ENCODE results near the gene ZNF239.
"Not testable (repeated sequence)": the region's sequence is repeated elsewhere in the genome, so short reads cannot be mapped to it uniquely, and the experiment has no call there.

Gene ZNF239

DNA sequence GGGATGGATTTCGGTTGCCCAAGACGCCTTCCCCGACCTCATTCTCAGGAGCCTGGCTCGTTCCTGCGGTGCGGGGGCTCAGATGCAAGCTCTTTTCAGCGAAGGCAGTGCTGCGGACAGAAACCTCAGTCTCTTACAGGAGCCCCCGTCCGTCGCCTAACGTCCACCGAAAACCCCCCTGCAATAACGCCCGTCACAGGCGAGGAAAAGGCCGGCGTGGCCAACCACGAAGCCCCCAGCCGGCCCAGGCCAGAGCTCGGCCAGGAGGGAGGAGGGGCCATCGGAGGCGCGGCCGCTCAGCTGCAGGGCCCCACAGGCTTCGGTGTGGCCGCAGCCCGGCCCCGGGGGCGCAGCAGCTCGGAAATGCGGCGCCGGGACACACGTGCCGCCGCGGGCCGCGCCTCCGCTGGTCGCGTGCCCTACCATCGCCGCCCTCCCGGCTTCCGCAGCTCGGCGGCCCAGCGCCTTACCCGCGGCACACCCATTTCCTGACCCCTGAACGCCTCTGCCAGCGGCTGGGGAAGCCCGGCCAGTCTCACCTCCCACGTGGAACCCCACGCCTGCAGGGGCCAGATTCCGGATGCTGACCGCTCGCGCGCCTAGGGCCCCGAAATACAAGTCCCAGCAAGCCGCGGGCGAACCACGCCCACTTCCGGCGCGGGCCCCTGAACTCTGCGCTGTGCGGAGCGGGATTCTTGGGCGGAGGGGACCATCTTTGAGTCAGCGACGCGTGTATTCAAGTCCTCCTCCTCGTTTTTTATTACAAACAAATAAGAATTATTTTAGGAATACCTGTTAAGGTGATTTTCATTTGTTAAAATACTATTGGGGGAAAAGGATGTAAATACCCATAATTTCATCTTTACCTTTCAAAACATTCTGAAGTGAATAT lies at the start of gene ZNF239:
TSS of gene ZNF239 (minus strand) at position 616 of the 892 bp plus-strand sequence. CDS start 16,537 bp downstream, outside the sequence.
- peak; percentile 79 to 81 for DNase-seq

DNA sequence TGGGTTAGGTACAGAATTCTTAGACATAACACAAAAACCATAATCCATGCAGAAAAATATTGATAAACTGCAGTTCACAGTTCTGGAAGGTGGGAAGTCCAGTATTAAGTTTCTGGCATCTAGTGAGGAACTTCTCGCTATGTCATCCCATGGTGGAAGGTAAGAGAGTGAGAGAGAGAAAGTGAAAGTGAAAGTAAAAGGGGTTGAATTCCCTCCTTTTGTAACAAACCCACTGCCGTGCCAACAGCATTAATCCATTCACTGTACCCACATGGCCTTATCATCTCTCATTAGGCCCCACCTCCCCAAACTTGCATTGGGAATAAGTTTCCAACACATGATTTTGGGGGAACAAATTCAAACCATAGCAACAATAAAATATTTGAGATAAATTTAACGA lies 48.9 kb upstream of the ZNF239 start:
- no peak for DNase-seq

DNA sequence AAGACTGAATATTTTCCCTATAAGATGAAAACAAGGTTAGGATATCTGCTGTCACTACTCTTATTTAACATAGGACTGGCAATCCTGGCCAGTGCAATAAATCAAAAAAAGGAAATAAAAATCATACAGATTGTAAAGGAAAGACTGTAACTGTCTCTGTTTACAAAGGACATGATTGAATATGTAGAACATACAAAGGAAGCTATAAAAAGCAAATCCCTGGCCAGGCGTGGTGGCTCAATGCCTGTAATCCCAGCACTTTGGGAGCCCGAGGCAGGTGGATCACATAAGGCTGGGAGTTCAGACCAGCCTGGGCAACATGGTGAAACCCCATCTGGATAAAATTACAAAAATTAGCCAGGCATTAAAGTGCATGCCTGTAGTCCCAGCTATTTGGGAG lies 47.6 kb upstream of the ZNF239 start:
- no peak for DNase-seq

DNA sequence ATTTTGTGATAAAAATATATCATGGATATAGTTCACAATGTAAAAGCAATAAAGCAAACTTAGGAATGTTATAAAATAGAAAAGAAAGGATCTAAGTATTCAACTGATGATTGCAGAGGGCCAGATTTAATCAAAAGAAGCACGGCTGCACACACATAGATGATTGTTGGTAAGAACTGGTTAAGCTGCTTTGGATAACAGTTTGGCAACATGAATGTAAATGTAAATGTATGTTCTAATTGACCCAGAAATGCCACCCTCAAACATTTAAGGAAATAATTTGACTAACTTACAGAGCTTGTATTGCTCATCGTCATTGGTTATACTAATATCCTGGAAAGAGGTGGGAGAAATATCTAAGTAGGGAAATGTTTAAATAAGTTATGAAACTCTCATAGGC lies 45.0 kb upstream of the ZNF239 start:
- DNase-seq = no peak

DNA sequence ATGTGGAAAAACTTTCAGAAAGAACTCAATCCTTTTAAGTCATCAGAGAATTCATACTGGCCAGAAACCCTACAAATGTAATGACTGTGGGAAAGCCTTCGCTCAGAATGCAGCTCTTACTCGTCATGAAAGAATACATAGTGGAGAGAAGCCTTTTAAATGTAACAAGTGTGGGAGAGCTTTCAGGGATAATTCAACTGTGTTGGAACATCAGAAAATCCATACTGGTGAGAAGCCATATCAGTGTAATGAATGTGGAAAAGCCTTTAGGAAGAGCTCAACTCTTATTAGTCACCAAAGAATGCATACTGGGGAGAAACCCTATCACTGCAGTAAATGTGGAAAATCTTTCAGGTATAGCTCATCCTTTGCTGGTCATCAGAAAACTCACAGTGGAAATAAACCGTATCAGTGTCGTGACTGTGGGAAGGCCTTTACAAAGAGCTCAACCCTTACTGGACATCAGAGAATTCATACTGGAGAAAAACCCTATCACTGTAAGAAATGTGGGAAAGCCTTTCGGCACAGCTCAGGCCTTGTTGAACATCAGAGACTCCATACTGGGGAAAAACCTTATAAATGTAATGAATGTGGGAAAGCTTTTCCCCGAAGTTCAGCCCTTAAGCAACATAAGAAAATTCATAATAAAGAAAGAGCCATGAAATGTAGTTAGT lies 42.4 kb upstream of the ZNF239 start:
- DNase-seq = no peak

DNA sequence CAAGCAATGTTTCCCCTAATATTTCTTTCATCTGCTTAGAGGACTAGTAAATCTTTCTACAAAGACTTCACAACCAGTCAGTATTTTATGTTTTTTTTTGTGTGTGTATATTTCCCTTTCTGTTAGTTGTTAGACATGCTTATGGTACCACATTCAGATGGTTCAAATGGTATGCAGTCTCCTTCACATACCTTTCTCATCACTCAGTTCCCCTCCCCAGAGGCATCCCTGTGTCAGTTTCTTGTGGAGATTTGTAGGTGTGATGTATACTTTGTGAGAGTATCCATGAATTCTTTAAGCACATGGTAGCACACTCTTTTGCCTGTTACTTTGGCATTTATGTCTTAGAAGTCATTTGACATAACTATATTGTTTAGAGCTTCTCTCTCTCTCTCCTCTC lies 36.2 kb upstream of the ZNF239 start:
- no peak for DNase-seq

DNA sequence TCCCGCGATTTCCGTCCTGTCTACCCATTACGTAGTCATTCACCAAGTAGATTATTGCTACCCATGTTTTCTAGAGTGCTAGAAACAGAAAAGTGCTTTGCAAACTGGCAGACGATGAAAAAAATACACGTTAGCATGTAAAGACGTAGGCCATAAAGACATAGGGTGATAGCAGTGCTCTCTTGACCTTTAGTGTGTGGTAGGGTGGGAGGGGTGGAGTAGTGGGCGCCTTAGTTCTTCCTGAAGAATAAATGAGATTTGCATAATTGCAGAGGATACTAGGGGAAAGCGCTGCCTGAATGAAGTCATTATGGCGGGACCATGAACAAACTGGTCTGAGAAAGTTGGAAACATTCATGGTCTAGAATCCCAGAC lies 32.8 kb upstream of the ZNF239 start:
- no peak for DNase-seq

DNA sequence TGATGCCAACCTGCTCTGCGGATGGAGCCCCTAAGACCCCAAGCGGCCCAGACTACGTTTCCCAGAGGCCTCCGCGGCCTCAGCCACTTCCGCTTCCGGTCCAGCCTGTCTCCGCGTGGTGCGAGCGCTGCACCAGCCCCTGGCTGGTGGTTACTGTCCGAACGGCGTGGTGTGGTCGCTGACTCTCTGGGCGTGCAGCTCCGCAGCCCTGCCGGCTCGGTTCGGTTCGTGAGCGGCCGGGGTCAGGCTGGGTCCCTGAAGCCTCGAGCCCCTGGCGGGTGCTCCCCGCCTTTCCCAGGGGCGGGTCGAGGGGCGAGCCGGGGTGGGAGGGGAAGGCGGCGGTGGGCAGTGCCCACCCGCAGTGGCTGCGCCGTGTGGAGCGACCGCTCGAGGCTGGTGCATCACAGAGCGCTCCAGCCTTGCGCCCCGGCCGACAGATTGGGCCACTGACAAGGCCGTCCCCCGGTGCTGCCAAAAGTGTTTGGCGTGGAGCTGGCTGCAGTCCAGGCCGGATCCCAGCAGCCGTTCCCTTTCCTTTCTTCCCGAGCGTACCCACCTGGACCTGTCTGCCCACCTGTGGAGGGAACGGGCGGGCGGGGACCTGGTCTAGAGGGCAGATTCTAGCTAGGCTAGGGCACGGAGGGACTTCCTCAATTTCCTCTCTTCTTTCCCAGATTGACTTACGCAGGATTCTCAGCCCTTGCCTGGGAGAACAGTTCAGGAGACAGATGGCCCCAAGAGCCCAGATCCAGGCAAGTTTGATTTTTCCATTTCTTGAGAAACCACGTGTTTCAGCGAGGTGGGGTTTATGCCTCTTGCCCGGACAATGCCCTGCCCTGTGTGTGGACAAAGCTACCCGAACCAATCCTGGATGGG lies 32.1 kb upstream of the ZNF239 start, which contains the start of gene ZNF485:
TSS of gene ZNF485 (plus strand) at position 116 of the 876 bp plus-strand sequence. CDS start at position 729, 613 bp downstream.
- peak; percentile 39 to 64 for DNase-seq

DNA sequence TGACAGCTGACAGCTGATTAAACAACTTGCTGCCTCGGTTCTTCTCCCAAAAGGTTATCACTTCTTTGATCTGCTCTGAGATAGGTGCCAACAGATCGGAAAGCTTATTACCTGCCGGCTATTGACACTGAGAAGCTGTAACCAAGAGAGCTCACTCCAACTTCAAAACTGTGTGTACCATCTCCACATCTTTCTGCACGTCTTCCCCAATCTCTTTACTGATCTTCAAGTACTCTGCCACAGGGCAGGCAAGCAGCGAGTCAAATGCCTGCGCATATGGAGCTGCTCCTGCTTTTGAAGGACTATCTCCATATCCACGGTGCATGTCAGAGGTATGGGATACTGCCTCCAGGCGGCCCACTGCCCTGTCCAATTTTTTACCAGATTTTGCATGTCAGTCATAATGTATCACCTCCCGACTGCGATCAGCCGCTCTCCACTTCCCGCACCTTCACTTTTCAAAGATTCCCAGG lies 31.5 kb upstream of the ZNF239 start:
- DNase-seq = no peak

DNA sequence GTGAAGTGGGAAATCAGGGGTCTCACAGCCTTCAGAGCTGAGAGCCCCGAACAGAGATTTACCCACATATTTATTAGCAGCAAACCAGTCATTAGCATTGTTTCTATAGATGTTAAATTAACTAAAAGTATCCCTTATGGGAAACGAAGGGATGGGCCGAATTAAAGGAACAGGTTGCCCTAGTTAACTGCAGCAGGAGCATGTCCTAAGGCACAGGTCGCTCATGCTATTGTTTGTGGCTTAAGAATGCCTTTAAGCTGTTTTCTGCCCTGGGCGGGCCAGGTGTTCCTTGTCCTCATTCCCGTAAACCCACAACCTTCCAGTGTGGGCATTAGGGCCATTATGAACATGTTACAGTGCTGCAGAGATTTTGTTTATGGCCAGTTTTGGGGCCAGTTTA lies 27.2 kb upstream of the ZNF239 start:
- DNase-seq = not testable (repeated sequence)

DNA sequence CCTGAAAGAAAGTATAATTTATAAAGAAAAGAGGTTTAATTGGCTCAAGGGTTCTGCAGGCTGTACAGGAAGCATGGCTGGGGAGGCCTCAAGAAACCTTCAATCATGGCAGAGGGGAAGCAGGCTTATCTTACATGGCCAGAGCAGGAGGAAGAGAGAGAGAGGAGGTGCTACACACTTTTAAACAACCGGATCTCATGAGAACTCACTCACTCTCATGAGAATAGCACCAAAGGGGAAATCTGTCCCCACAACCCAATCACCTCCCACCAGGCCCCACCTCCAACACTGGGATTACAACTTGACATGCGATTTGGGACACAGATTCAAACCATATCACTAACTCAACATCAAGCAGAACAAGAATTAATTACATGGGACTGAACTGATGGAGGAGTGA lies 24.9 kb upstream of the ZNF239 start:
- DNase-seq = no peak

DNA sequence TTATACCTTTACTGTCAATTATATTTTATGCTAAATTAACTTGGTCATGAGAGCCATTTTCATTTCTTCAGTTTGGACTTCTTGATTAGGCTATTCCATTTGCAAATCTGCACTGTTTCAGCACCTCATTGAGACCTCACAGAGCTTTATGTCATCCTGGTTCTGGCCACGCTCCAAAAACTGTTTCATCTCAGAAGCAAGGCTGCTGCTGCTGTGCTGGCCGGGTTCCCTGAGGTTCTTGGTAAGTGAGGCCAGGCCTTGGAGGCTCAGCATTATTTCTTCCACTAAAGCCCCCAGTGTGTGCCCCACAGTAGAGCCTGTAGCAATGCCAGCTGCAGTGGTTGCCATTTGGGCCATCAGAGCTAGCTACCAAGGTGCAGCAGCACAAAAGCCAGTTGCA lies 24.0 kb upstream of the ZNF239 start:
- no peak for DNase-seq

DNA sequence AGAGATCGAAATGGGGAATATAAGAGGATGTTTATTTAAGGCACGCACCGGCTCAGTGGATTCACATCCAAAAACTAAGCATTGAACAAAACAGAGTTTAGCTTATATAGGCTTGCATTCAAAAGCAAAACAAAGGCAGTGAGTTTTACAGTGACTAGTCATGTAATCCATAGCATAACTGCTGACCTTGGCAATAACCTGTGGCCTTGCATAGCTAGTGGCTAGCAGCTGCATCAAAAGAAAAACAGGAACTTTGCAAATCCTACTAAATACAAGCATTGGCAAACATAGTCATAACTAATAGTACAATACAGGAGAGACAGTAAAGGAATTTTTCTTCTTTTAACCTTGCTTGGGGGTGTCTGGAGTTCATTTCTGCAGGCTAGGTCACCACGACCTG lies 22.1 kb upstream of the ZNF239 start:
- no peak for DNase-seq

DNA sequence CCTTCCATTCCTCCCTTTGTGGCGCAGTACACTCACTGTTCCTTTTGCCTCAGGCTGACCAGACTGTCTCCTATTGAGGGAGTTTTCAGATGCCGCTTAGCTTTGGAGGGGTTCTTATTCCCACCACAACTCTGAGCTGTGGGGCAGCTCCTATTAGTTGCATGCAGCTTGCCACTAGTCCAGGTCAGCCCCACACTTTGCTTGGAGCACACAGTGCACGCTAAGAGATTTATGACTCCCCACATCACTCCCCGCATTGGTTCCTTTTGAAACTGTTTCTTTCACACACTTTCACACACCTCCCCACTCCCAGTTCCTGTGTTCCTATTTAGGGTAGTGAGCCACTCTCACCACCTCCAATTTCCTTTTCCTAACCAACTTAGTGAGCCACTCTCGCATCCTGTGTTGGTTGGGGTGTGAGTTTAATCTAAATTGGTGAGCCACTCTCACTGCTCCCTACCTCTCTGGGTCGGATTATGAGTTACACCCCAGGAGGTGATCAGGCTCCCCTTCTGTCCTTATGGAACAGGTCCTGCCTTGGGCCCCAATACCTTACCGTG lies 21.4 kb upstream of the ZNF239 start:
- DNase-seq = no peak

DNA sequence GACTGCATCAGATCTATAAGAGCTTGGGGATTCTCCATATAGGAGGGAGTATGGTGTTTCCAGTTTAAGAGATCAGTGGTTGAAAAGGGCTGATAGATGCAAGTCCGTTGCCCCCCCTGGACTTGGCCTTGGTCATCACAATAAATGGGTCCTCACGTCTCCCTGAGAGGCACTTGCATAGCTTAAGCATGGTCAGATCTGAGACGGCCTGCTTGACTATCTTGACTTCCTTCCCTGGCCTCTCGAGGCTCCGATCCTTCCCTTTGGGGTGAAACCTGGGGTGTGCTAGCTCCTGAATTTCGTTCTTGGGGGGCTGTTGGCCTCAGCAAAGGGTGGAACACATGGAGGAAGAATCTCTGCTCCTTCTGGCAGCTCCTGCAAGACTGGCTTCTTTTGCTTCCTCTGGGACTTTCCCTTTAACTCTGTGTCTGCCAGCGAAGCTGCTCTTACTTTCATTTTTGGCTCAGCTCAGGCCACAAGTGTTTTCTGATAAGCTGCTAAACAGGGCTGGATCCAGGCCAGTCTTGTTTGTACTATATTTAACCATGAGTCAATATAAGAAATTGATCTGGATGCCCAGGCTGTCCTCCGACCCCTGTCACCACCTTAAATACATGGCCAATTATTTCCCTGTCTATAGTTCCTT lies 20.7 kb upstream of the ZNF239 start:
- DNase-seq = no peak

DNA sequence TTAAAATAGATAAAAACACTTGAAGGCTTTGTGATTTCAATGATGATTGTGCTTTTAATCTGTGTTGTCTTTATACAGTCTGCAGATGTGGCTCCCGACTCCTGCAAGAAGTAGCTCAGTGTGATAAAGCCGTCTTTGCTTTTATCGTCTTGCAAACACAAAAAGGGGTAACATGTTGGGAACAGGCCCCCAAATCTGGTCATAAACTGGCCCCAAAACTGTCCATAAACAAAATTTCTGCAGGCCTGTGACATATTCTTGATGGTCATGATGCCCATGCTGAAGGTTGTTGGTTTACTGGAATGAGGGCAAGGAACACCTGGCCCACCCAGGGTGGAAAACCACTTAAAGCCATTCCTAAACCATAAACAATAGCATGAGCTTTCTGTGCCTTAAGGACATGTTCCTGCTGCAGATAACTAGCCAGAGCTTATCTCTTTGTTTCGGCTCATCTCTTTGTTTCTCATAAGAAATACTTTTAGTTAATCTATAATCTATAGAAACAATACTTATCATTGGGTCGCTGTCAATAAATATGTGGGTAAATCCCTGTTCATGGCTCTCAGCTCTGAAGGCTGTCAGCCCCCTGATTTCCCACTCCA lies 17.0 kb upstream of the ZNF239 start:
- no peak for DNase-seq

DNA sequence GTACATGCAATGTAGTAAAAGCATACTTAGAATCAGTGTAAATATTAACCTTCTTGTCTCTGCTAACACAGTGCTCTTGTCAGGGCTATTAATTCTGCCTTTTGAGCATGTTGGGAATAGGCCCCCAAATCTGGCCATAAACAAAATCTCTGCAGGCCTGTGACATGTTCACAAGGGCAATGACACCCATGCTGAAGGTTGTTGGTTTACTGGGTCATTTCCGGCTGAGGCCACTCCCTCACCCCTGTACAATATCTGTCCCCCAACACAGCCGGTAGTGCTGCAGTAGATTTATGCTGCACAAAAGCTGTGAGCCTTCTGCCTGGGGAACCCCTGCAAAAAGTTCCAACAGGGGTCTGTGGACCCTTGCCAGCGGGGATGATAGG lies 12.3 kb upstream of the ZNF239 start:
- DNase-seq = not testable (repeated sequence)

DNA sequence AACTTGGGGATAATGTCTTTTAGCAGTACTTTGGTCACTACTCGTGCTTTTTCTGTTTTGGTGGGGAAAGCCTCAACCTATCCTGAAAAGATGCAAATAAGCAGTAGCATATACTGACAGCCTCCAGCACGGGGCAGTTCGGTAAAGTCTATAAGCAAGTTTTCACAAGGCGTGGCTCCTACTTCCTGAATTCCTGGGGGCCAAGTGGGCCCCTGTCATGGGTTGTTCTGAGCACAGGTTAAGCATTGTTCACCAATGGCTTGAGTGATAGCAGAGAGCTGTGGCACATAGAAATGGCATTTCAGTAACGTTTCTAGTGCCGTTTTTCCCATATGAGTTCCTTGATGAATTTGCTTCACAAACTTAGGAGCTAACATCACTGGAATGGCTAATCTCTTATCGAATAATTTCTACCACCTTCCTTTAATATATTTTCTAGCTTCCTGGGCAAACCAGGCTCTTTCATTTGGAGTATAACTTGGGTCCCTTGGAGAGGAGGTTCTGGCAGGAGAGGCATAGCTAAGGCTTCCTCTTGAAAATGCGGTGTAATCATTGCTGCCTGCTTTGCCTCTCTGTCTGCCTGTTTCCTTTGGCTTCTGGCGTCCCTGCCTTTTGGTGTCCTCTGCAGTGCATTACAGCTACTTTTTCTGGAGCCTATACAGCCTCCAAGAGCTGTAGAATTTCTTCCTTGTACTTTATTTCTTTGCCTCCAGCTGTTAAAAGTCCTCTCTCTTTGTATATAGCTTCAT lies 11.7 kb upstream of the ZNF239 start:
- DNase-seq = no peak

DNA sequence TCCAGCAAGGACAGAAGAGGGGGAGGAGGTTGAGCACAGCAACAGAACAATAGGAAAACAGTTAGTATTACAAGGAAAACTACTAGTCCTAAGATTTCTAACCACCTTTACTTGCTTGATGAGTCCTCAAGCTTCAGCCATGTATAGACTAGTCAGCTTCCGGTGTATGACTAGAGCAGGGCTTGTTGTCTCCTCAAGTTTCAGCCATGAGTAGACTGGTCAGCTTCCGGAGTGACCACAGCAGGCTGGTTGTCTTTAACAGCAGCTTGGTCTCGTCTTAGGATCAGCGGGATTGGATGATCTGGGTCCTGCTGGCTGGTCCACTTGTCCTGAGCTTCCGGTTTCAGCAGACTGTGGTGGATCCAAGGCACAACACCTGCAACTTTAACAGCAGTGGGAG lies 10.6 kb upstream of the ZNF239 start:
- DNase-seq = no peak

DNA sequence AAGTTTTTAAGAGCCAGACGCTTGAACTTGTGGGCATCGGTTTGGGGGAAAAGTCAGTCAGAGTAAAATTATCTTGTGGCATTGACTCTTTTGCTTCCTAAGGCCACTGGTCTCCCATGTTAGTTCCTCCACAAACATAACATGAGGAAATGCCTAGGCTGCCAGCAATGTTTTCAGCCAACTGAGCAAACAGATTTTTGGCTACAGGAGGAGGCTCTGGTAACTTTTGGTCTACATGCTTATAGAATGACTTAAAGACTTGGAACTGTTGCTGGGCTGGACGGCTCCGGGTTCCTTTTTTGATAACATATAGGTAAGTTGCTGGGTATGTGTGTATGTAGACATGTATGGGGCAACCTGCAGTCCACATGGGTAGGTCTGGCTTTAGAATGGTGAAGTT lies 9.6 kb upstream of the ZNF239 start:
- no peak for DNase-seq

DNA sequence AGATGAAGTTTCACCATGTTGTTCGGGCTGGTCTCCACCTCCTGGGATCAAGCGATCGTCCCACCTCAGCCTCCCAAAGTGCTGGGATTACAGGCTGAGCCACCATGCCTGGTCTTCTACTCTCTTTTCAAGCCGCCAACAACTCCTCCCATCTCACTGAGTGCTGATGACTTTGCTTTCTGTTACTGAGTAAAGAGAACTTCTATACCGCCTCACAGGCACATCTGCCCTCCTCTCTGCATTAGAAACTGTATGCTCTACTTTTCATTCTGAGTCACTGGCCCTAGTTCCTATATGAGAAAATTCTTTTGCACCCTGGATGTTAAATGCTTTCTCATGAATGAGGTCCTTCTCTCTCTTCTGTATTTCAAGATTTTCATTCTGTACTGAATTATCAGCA lies 2.2 kb upstream of the ZNF239 start:
- DNase-seq = no peak

Data from hippocampal formation (tissue), 2 donors.